GM19438 (cell line): Measurements from ENCODE around the gene FAM120C.

Experiments
- ATAC-seq: cut with Tn5 transposase; IDR thresholded peaks from one replicate; pipeline ENCODE4 v1.9.1; 2021; ENCODE audit warnings: low read depth; ENCODE audit not compliant: unreplicated experiment

The FAM120C gene

DNA sequence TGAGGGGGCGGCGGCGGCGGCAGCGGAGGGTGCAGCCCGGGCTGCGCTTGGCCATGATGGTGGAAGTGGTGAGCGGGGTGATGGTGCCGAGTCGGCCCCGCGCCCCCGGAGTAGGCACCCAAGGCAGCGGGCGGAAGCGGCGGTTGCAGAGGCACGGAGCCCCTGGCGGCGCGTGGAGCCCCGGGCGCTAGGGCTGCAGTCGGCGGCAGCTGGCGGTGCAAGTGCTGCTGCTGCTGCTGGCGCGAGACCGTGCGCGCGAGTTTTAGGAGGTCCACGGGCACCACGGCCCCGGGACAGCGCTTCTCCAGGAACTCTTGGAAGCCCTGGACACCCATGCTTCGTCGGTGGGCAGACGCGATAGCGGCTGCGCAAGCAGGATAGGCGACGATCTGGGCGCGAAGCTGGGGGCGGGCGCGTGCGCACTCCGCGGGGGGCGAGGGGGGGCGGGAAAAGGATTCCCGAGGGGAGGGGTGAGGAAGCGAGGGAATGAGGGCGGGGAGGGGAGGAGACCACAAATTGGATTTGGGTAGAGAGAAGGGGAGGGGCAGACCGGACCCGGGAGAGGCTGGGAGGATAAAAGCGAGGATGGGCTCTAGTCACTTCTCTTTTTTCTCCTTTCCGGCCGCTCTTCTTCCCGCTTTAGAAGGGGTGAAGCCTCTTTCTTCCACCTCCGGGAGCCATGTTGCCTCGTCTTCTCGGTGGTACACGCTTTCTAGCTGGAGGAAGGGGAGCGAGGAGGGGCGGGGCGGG, at the start of gene FAM120C:
Gene FAM120C, minus strand, starts transcription at position 391 of the 750 bp plus-strand sequence. Its CDS starts 56 bp downstream, at position 335.
- ATAC-seq, result peak; percentile 58

DNA sequence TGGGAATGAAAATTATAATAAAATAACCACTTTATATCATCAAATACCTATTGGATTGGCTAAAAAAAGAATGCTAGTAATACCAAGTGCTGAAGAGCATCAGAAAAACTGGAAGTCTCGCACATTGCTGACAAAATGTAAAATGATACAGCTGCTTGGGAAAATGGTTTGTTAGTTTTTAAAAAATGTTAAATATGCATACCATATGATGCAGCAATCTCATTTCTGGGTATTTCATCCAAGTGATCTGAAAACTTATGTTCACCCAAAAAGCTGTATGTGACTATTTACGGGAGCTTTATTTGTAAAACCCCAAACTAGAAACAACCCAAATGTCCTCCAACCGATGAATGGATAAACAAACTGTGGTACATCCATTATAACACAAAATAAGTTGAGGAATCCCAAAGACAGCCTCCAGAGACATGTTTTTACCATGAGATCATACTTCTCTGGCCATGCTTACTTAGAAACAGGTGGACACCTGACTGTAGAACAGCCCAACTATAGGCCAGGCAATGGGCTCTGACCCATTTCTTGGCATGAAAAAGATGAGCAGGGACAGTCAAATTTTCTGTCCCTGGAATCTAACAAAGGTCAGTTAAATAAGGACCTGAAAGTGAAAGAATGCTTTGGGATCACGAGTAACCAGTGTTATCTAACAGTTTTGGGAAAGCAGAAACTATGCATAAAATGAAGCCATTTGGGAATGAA, 47.5 kb upstream of the FAM120C start:
- no peak for ATAC-seq

- ATAC-seq, result no peak
Measured at GRCh38 chrX:54223581-54223980, 40.5 kb upstream of the FAM120C start.

- ATAC-seq, result no peak
Measured at GRCh38 chrX:54213603-54214002, 30.5 kb upstream of the FAM120C start.

DNA sequence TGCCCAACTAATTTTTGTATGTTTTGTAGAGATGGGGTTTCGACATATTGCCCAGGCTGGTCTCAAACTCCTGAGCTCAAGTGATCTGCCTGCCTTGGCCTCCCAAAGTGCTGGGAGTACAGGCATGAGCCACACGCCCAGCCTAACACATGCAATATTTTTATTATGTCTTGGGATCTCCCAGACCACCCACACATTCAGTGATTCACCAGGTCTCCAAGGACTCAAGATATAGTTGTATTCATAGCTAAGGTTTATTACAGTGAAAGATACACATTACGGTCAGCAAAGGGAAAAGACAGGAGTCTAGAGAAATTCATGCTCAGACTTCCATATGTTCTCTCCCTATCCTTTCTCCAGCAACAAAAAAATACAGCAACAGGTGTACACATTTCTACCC, 25.5 kb upstream of the FAM120C start:
- no peak for ATAC-seq

GRCh38 chrX:54198262-54198661, 15.2 kb upstream of the FAM120C start:
- ATAC-seq, result no peak

GRCh38 chrX:54194982-54195588, 12.0 kb upstream of the FAM120C start:
- no peak for ATAC-seq

DNA sequence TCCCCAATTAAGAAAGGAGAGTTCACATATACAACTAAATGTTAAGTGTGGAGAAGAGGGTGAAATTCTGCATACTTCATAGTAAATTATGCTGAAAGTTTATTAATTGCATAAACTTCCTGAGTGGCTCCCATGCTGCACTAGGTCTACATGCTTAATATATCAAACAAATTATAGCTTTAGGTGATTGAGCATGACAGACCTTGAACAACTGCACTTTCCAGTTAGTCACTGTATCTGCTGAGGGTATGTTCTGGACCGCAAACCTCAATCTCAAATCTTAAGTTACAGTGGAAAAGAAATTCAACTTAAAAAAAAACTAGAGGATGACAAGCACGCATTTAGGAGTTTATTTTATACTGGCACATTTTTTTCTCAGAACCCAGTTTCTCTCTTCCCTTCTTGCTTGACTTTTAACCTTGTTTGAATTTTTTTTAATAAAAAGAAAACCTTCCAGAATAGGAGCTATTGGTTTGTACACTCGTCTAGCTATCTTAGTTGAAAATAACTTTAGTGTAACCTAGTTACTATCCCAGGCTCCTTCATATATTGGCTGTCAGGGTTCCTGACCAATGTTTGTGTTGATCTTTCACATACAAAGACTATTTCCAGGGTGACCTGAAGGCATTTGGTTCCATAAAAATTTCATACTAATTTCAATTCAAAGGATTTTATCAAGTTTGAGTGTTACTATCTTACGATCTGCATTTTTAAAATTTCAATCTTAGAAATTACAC, 10.2 kb upstream of the FAM120C start:
- ATAC-seq, result no peak

- ATAC-seq, result no peak
Measured at GRCh38 chrX:54184474-54184873, 1.4 kb upstream of the FAM120C start.

- ATAC-seq, result peak; percentile 60
Measured at GRCh38 chrX:54182194-54182863, 725 bp downstream of the FAM120C start.

GRCh38 chrX:54181202-54181953, 1.7 kb downstream of the FAM120C start:
- no peak for ATAC-seq

GRCh38 chrX:54180403-54180802, 2.7 kb downstream of the FAM120C start:
- no peak for ATAC-seq

DNA sequence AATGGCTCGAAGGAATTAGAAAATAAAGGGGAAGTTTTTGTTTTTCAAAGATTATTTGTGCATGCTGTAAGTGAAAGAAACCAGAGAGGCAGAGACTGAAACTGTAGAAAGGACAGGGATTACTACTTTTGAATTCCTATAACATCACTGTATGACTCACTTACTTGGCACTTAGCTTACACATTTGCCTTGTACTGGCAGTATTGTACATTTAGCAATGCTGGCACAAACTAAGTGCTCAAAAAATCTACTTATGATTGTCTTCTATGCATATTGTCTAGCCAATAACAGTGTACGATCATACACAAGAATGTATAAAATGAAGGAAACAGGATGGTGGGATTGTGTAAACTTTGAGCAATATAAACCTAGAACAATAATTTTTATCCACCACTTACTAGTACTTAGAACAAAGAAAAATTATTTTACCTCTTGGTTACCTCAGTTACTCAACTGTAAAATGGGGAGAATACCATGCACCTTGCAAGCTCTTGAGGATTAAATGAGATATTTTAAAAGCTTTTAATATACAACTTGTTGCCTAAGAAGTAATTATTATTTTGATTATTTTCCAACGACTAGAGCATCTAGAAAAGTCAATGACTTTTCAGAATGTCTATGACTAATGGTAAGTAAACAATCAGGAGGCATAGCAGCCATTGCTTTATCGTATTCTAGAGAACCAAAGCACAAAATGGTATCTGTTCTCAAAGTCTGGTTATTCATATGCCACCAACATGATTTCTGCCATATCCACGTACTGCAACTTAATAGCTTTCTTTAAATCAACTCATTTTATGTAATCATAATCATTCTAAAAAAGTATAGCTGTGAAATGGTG, 4.7 kb downstream of the FAM120C start:
- ATAC-seq, result no peak

DNA sequence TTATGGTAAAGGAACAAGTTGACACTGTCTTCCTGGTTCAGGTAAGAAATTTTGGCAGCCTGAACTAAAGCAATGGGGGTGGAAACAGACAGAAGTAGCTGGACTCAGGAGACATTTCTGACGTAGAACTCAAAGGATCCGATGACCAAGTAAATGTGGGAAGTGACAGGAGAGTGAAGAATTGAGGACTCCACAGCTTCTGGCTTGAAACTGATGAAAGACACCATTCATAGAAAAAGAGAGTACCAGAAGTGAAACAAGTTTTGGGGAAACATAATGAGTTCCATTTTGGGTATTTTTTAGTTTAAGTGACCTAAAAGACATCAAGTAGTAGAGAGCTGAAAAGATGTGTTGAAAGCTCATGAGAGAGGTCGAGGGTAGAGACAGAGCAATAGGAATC, 5.7 kb downstream of the FAM120C start:
- ATAC-seq, result no peak

DNA sequence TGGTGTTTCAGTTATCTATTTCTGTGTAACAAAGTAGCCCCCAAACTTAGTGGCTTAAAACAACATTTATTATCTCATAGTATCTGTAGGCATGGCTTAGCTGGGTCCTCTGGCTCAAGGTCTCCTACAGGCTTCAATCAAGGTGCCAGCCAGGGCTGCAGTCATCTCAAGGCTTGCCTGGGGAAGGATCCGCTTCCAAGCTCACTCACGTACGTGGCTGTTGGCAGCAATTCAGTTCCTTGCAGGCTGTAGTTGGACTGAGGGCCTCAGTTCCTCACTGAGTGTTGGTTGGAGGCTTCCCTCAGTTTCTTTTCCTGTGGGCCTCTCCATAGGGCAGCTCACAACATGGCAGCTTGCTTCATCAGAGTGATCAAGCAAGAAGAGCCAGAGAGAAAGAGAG, 9.3 kb downstream of the FAM120C start:
- no peak for ATAC-seq

- ATAC-seq, result no peak
Measured at GRCh38 chrX:54172455-54172854, 10.6 kb downstream of the FAM120C start.

GRCh38 chrX:54171527-54172250, 11.4 kb downstream of the FAM120C start:
- ATAC-seq, result no peak

DNA sequence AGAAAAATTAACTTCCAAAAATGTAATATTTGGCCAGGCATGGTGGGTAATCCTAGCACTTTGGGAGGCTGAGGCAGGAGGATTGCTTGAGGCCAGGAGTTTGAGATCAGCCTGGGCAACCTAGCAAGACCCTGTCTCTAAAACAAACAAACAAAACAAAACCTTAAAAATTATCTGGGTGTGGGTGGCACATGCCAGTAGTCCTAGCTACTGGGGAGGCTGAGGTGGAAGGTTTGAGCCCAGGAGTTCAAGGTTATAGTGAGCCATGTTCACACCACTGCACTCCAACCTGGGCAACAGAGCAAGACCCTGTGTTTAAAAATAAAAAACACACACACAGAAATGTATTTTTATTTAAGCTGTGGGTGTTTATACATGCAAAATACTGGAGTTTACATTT, 12.0 kb downstream of the FAM120C start:
- ATAC-seq, result no peak
